Left lung (tissue), 10 donors: ENCODE results near the gene MIPEP. TPM values are rescaled to one million over a fixed set of nuclear protein-coding genes. Genes with fewer than 3 reads are reported as not detected.

Experiments
- ATAC-seq: fragments of 200-7000 bp; cut with Tn5 transposase; one replicate; pipeline ENCODE4 v1.9.1; 2020; ENCODE audit warnings: moderate library complexity
- DNase-seq, 4 donors: peaks; one replicate each; pipeline ENCODE4 v3.0.0-alpha.2; 2013 to 2020
- H3K27ac ChIP-seq, 2 donors: fragments of 200-600 bp; sonication (generic) in 1 of 2; one replicate each; pipeline versions ENCODE4 v1.5.0 to v1.8.0; 2020 to 2021
- H3K27me3 ChIP-seq, 2 donors: fragments of 200-600 bp; sonication (generic) in 1 of 2; one replicate each; pipeline versions ENCODE4 v1.5.0 to v1.8.0; 2020 to 2021
- H3K36me3 ChIP-seq, 2 donors: fragments of 200-600 bp; sonication (generic) in 1 of 2; one replicate each; pipeline versions ENCODE4 v1.5.0 to v1.8.0; 2020 to 2021
- H3K4me1 ChIP-seq, 2 donors: fragments of 200-600 bp; one replicate each; pipeline ENCODE4 v1.8.0; 2021
- H3K4me3 ChIP-seq, 2 donors: fragments of 200-600 bp; sonication (generic) in 1 of 2; one replicate each; pipeline versions ENCODE4 v1.5.0 to v1.8.0; 2020 to 2021; ENCODE audit warnings: mild to moderate bottlenecking in 1 of 2
- H3K9me3 ChIP-seq, 2 donors: fragments of 200-600 bp; sonication (generic) in 1 of 2; one replicate each; pipeline versions ENCODE4 v1.5.0 to v1.8.0; 2020 to 2021
- CTCF ChIP-seq, 2 donors: fragments of 200-600 bp; sonication (generic) in 1 of 2; IDR thresholded peaks; one replicate each; pipeline versions ENCODE4 v1.5.0 to v1.8.0; 2021; ENCODE audit warnings: antibody characterized with exemption in 2 of 2
- intact Hi-C, 2 donors: fragments of 100-400 bp; cut with DNase I; formaldehyde crosslinking; loops; one replicate each; pipeline versions ENCODE4 v1.11.2 to v1.14.2; 2022
- polyA plus RNA-seq, 6 donors: library from polyadenylated mRNA; unstranded; fragments of 120-200 nt; gene quantifications; one replicate each; pipeline ENCODE4 v1.2.1, GENCODE V29; 2013; ENCODE audit not compliant: insufficient read length in 6 of 6
- total RNA-seq, 2 donors: library from RNA; stranded (reverse); fragmentation: NEBNext Ultra II Directional; extraction: Animal tissue kit (Norgen Biotek cat#: 25700); gene quantifications; one replicate each; pipeline ENCODE4 v1.2.1, GENCODE V29; 2021
- donor health status: DM: no; HTN: yes; CAD: no.
- donor health status: DM: no; HTN: no; CAD: no.

MIPEP gene
- total and polyA plus RNA-seq, 8 donors, result 15.6 to 26.2 (median 17.4) TPM

GRCh38 chr13:23805821-23806220 is 83.4 kb downstream of the MIPEP start:
- no peak for TF ChIP-seq CTCF (IDR thresholded peaks at IDR 0.05)
- H3K9me3 ChIP-seq, result no peaks in the 10 kb centered on the region
- ATAC-seq, result no peak
- no peaks in the 10 kb centered on the region for H3K27me3 ChIP-seq
- peaks cover 0 to 4% of the 10 kb centered on the region in 2 donors for H3K36me3 ChIP-seq
- no peaks in the 10 kb centered on the region for H3K4me1 ChIP-seq
- DNase-seq, result no peak
- no peak overlapping the region for H3K27ac ChIP-seq
- intact Hi-C loops, result no loop called here
- no peak overlapping the region for H3K4me3 ChIP-seq

GRCh38 chr13:23805122-23805521 is 84.1 kb downstream of the MIPEP start:
- no peak for DNase-seq
- H3K9me3 ChIP-seq, result no peaks in the 10 kb centered on the region
- TF ChIP-seq CTCF (IDR thresholded peaks at IDR 0.05), result no peak
- H3K27ac ChIP-seq, result no peak overlapping the region
- no peak overlapping the region for H3K4me3 ChIP-seq
- peaks cover 0 to 4% of the 10 kb centered on the region in 2 donors for H3K36me3 ChIP-seq
- H3K27me3 ChIP-seq, result no peaks in the 10 kb centered on the region
- no peaks in the 10 kb centered on the region for H3K4me1 ChIP-seq
- ATAC-seq, result no peak
- intact Hi-C loops, result no loop called here

GRCh38 chr13:23804166-23804565 is 85.0 kb downstream of the MIPEP start:
- Histone ChIP-seq H3K4me3 (no peak overlapping the region), H3K27me3 (no peaks in the 10 kb centered on the region), H3K27ac (no peak overlapping the region), H3K36me3 (peaks cover 0 to 4% of the 10 kb centered on the region in 2 donors), H3K9me3 (peaks cover 0 to 1% of the 10 kb centered on the region in 2 donors), H3K4me1 (no peaks in the 10 kb centered on the region)
- intact Hi-C loops, result no loop called here
- TF ChIP-seq CTCF (IDR thresholded peaks at IDR 0.05), result no peak
- DNase-seq (no peak), ATAC-seq (no peak)

- H3K4me3 ChIP-seq, result no peak overlapping the region
- H3K4me1 ChIP-seq, result no peaks in the 10 kb centered on the region
- ATAC-seq, result no peak
- TF ChIP-seq CTCF (IDR thresholded peaks at IDR 0.05), result no peak
- intact Hi-C loops, result no loop called here
- no peak overlapping the region for H3K27ac ChIP-seq
- no peaks in the 10 kb centered on the region for H3K27me3 ChIP-seq
- H3K36me3 ChIP-seq, result peaks cover 0 to 4% of the 10 kb centered on the region in 2 donors
- peaks cover 0 to 6% of the 10 kb centered on the region in 2 donors for H3K9me3 ChIP-seq
- no peak for DNase-seq
Observed at GRCh38 chr13:23801141-23801540, 88.1 kb downstream of the MIPEP start.

GRCh38 chr13:23799945-23800344 is 89.3 kb downstream of the MIPEP start:
- peaks cover 0 to 6% of the 10 kb centered on the region in 2 donors for H3K4me1 ChIP-seq
- ATAC-seq (peak; percentile 49), DNase-seq (no peak)
- H3K27ac ChIP-seq, result peak overlapping the region in 1 of 2 donors; percentile 57
- H3K36me3 ChIP-seq, result peaks cover 0 to 4% of the 10 kb centered on the region in 2 donors
- H3K9me3 ChIP-seq, result peaks cover 0 to 6% of the 10 kb centered on the region in 2 donors
- intact Hi-C loops, result no loop called here
- H3K27me3 ChIP-seq, result no peaks in the 10 kb centered on the region
- no peak overlapping the region for H3K4me3 ChIP-seq
- TF ChIP-seq CTCF (IDR thresholded peaks at IDR 0.05), result no peak
